IMR-90 (cell line): ENCODE results near the gene RANBP2. TPM values are rescaled to one million over a fixed set of nuclear protein-coding genes. Genes with fewer than 3 reads are reported as not detected.

Source experiments
- ATAC-seq: fragments of 200-7000 bp; cut with Tn5 transposase; 2 replicates; pipeline ENCODE4 v1.9.1; 2020; ENCODE audit warnings: low read depth, mild to moderate bottlenecking, moderate library complexity
- BruUV-seq: library from RNA; stranded (reverse); fragments of 400-500 nt; replicated peaks from 2 replicates; lab custom pipeline; 2021; lab: Mats Ljungman, UMichigan
- CTCF ChIA-PET: fragments of 300-600 bp; formaldehyde crosslinking; extraction: SDS; loops from one replicate; lab custom pipeline; 2021; ENCODE audit warnings: antibody characterized with exemption; lab: Yijun Ruan, JAX
- POLR2A ChIA-PET: fragments of 300-600 bp; sonication (Branson Sonifier 250); formaldehyde crosslinking; loops from one replicate; lab custom pipeline; 2022; ENCODE audit warnings: antibody characterized with exemption; ENCODE audit not compliant: unreplicated experiment; lab: Charles Lee
- DNase-seq: peaks from one replicate; pipeline ENCODE4 v3.0.0; 2013
- H2AFZ ChIP-seq: replicated peaks from 2 replicates; pipeline ENCODE3; 2013; ENCODE audit warnings: low read length, mild to moderate bottlenecking; ENCODE audit not compliant: poor library complexity
- H2AK5ac ChIP-seq: 2 replicates; pipeline ENCODE4 v1.6.1; 2013; ENCODE audit warnings: low read depth, low read length, inconsistent platforms
- H2AK9ac ChIP-seq: replicated peaks from 2 replicates; pipeline ENCODE3; 2013; ENCODE audit warnings: mild to moderate bottlenecking, low read depth, low read length, moderate library complexity; ENCODE audit not compliant: poor library complexity
- H2BK120ac ChIP-seq: 2 replicates; pipeline ENCODE4 v1.6.1; 2013; ENCODE audit warnings: low read depth, low read length, inconsistent platforms
- H2BK15ac ChIP-seq: 3 replicates; pipeline ENCODE4 v1.6.1; 2013; ENCODE audit warnings: low read depth, low read length, inconsistent platforms
- H2BK20ac ChIP-seq: 2 replicates; pipeline ENCODE4 v1.6.1; 2013; ENCODE audit warnings: low read depth, mild to moderate bottlenecking, inconsistent platforms, low read length, moderate library complexity
- H2BK5ac ChIP-seq: 2 replicates; pipeline ENCODE4 v1.6.1; 2013; ENCODE audit warnings: mild to moderate bottlenecking, low read depth, low read length, inconsistent platforms; ENCODE audit not compliant: poor library complexity, severe bottlenecking
- H3K14ac ChIP-seq: replicated peaks from 2 replicates; pipeline ENCODE4 v1.6.1; 2013; ENCODE audit warnings: low read depth, low read length, inconsistent platforms
- H3K18ac ChIP-seq: 2 replicates; pipeline ENCODE4 v1.6.1; 2013; ENCODE audit warnings: low read depth, low read length, control low read depth
- H3K23ac ChIP-seq: 2 replicates; pipeline ENCODE4 v1.6.1; 2013; ENCODE audit warnings: low read depth, low read length, inconsistent platforms
- H3K27ac ChIP-seq: 2 replicates; pipeline ENCODE4 v1.5.1; 2013; ENCODE audit warnings: mild to moderate bottlenecking, control low read depth, low read length; ENCODE audit not compliant: insufficient read depth
- H3K27me3 ChIP-seq: 2 replicates; pipeline ENCODE4 v1.6.1; 2013; ENCODE audit warnings: low read length; ENCODE audit not compliant: control insufficient read depth, insufficient read depth
- H3K36me3 ChIP-seq: 2 replicates; pipeline ENCODE4 v1.6.1; 2013; ENCODE audit warnings: low read length, mixed read lengths; ENCODE audit not compliant: control insufficient read depth, insufficient read depth
- H3K4ac ChIP-seq: 2 replicates; pipeline ENCODE4 v1.6.1; 2013; ENCODE audit warnings: low read depth, low read length, inconsistent platforms
- H3K4me1 ChIP-seq: 2 replicates; pipeline ENCODE4 v1.6.1; 2013; ENCODE audit warnings: low read length, mixed read lengths; ENCODE audit not compliant: control insufficient read depth, insufficient read depth
- H3K4me2 ChIP-seq: 2 replicates; pipeline ENCODE4 v1.6.1; 2013; ENCODE audit warnings: low read depth, mild to moderate bottlenecking, control low read depth, low read length, moderate library complexity
- H3K4me3 ChIP-seq: 2 replicates; pipeline ENCODE4 v1.5.1; 2013; ENCODE audit warnings: low read depth, mild to moderate bottlenecking, control low read depth, low read length, moderate library complexity; ENCODE audit not compliant: insufficient read depth
- H3K56ac ChIP-seq: 2 replicates; pipeline ENCODE4 v1.6.1; 2013; ENCODE audit warnings: low read length, inconsistent platforms; ENCODE audit not compliant: insufficient read depth; ENCODE audit errors: extremely low read depth
- H3K79me1 ChIP-seq, 2 experiments: 2 replicates each; pipeline ENCODE4 v1.6.1; 2013; ENCODE audit warnings: low read length in 2 of 2, inconsistent platforms in 1 of 2, low read depth in 1 of 2
- H3K9ac ChIP-seq: 2 replicates; pipeline ENCODE4 v1.6.1; 2013; ENCODE audit warnings: low read depth, low read length, control low read depth
- H3K9me1 ChIP-seq: 2 replicates; pipeline ENCODE4 v1.6.1; 2013; ENCODE audit warnings: low read length, inconsistent platforms; ENCODE audit not compliant: insufficient read depth
- H3K9me3 ChIP-seq: 2 replicates; pipeline ENCODE4 v1.6.1; 2013; ENCODE audit warnings: low read length; ENCODE audit not compliant: control insufficient read depth, insufficient read depth
- H4K20me1 ChIP-seq: 2 replicates; pipeline ENCODE4 v1.6.1; 2013; ENCODE audit warnings: low read length, inconsistent platforms; ENCODE audit not compliant: insufficient read depth
- H4K5ac ChIP-seq: 2 replicates; pipeline ENCODE4 v1.6.1; 2013; ENCODE audit warnings: mild to moderate bottlenecking, low read depth, low read length, control low read depth
- H4K8ac ChIP-seq, 2 experiments: 2 replicates each; pipeline ENCODE4 v1.6.1; 2013; ENCODE audit warnings: low read depth in 2 of 2, low read length in 2 of 2, control low read depth in 1 of 2, inconsistent platforms in 1 of 2
- H4K91ac ChIP-seq: 2 replicates; pipeline ENCODE4 v1.6.1; 2013; ENCODE audit warnings: low read depth, low read length, inconsistent platforms; ENCODE audit not compliant: insufficient read depth
- BHLHE40 ChIP-seq: fragments of 150-350 bp; IDR thresholded peaks from 2 replicates; pipeline ENCODE4 v1.6.1; 2016; ENCODE audit warnings: mild to moderate bottlenecking, low read depth, low read length
- CEBPB ChIP-seq: IDR thresholded peaks from 2 replicates; pipeline ENCODE4 v1.6.1; 2012; ENCODE audit warnings: low read depth, low read length, improper control_type of control experiment
- CHD1 ChIP-seq: IDR thresholded peaks from 2 replicates; pipeline ENCODE4 v1.6.1; 2012; ENCODE audit warnings: low read depth, low read length, improper control_type of control experiment
- FOS ChIP-seq: fragments of 150-350 bp; IDR thresholded peaks from 2 replicates; pipeline ENCODE4 v1.6.1; 2016; ENCODE audit warnings: low read depth, low read length
- MAFK ChIP-seq: IDR thresholded peaks from 2 replicates; pipeline ENCODE4 v1.6.1; 2012; ENCODE audit warnings: low read depth, low read length, improper control_type of control experiment
- MAZ ChIP-seq: IDR thresholded peaks from 2 replicates; pipeline ENCODE4 v1.6.1; 2012; ENCODE audit warnings: low read depth, mild to moderate bottlenecking, low read length, improper control_type of control experiment, moderate library complexity, borderline replicate concordance
- MXI1 ChIP-seq: IDR thresholded peaks from 2 replicates; pipeline ENCODE4 v1.6.1; 2012; ENCODE audit warnings: low read depth, mild to moderate bottlenecking, low read length, moderate library complexity, borderline replicate concordance
- NFE2L2 ChIP-seq: fragments of 150-350 bp; IDR thresholded peaks from 2 replicates; pipeline ENCODE4 v1.6.1; 2016; ENCODE audit warnings: low read depth, mild to moderate bottlenecking, low read length
- POLR2A ChIP-seq: IDR thresholded peaks from 2 replicates; pipeline ENCODE4 v1.6.1; 2012; ENCODE audit warnings: mild to moderate bottlenecking, low read depth, low read length
- RAD21 ChIP-seq: IDR thresholded peaks from 2 replicates; pipeline ENCODE4 v1.6.1; 2012; ENCODE audit warnings: low read length, improper control_type of control experiment
- RCOR1 ChIP-seq: IDR thresholded peaks from 2 replicates; pipeline ENCODE4 v1.6.1; 2012; ENCODE audit warnings: mild to moderate bottlenecking, low read length, improper control_type of control experiment; ENCODE audit not compliant: insufficient replicate concordance
- RFX5 ChIP-seq: IDR thresholded peaks from 2 replicates; pipeline ENCODE4 v1.8.0; 2012; ENCODE audit warnings: low read depth, mild to moderate bottlenecking, low read length, moderate library complexity
- SMC3 ChIP-seq: fragments of 150-350 bp; IDR thresholded peaks from 2 replicates; pipeline ENCODE4 v1.6.1; 2016; ENCODE audit warnings: low read depth, mild to moderate bottlenecking, antibody characterized with exemption, low read length, moderate library complexity
- USF2 ChIP-seq: fragments of 150-350 bp; IDR thresholded peaks from 2 replicates; pipeline ENCODE4 v1.6.1; 2017; ENCODE audit warnings: mild to moderate bottlenecking, antibody characterized with exemption, low read length, low read depth
- WGBS, 2 experiments: methylation state at CpG; one replicate each; pipeline versions ENCODE4 v1.1.5 to v1.1.7; 2013; ENCODE audit warnings: missing lambda C conversion rate in 2 of 2; ENCODE audit not compliant: insufficient read length in 1 of 2; ENCODE audit errors: extremely low coverage in 2 of 2; 5-methylcytosine and 5-hydroxymethylcytosine counted together
- dilution Hi-C: fragments of 300-500 bp; cut with HindIII; formaldehyde crosslinking; loops from one replicate; pipeline ENCODE4 v1.14.3; 2018; ENCODE audit warnings: low sequenced_read_pairs; ENCODE audit not compliant: unreplicated experiment
- in situ Hi-C: fragments of 300-500 bp; cut with MboI; formaldehyde crosslinking; loops from 3 replicates; pipeline ENCODE4 v1.14.3; 2019; ENCODE audit warnings: low sequenced_read_pairs, inconsistent platforms, mixed read lengths
- intact Hi-C: fragments of 100-400 bp; cut with micrococcal nuclease; formaldehyde crosslinking; loops from 2 replicates; pipeline ENCODE4 v1.10.0; 2022
- polyA plus RNA-seq, 3 experiments: library from polyadenylated mRNA; depleted of rRNA; stranded (reverse); fragments of >200 nt; gene quantifications; 2 replicates each; pipeline ENCODE4 v1.2.3, GENCODE V29; 2012; ENCODE audit warnings: low replicate concordance in 1 of 3
- total RNA-seq: library from RNA; depleted of rRNA; stranded (reverse); fragments of >200 nt; gene quantifications from 2 replicates; pipeline ENCODE4 v1.2.3, GENCODE V29; 2012
- TF ChIP-seq, protein P1 (sequence below): fragments of 150-350 bp; IDR thresholded peaks from 2 replicates; pipeline ENCODE4 v1.6.1; 2016; ENCODE audit warnings: low read depth, mild to moderate bottlenecking, low read length, moderate library complexity, borderline replicate concordance
- TF ChIP-seq, protein P2 (sequence below): conservative IDR thresholded peaks from 2 replicates; pipeline ENCODE4 v1.5.1; 2012; ENCODE audit warnings: mild to moderate bottlenecking, low read depth, low read length, improper control_type of control experiment

The RANBP2 gene
- total and polyA plus RNA-seq, 2 of the 4 experiments (the other 2 are of a cell fraction) = 9.8 to 64.9 TPM

DNA sequence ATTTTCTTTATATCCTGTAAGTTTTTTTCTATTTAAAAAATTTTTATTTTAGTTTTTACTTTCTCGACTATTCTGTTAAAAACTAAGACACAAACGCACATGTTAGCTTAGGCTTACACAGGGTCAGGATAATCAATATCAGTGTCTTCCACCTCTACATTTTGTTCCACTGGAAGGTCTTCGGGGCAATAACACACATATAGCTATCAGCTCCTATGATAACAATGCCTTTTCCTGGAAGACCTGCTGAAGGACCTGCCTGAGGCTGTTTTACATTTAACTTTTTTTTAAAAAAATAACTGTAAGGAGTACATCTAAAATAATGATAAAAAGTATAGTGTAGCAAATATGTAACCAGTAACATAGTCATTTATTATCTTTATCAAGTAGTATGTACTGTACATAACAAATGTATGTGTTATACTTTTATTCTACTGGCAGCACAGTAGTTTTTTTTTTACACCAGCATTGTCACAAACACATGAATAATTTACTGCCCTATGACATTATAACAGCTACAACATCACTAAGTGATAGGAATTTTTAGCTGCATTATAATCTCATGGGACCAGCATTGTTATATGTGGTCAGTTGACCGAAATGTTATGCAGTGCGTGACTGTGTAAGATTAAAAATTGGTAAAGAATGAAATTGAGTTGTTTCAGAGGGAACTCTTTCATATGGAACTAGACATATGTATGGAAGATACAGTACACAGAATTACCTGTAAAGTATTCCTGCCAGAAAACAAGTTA, 105.2 kb downstream of the RANBP2 start:
- ChIA-PET POLR2A (no interaction called here), CTCF (no interaction called here)
- Histone ChIP-seq H3K23ac (no peak overlapping the region), H3K27ac (no peak overlapping the region), H3K4me3 (no peak overlapping the region), H4K5ac (no peak overlapping the region), H4K91ac (no peak overlapping the region), H3K36me3 (no peaks in the 10 kb centered on the region), H2BK15ac (no peak overlapping the region), H3K18ac (no peak overlapping the region), H2BK120ac (no peak overlapping the region), H2BK5ac (no peak overlapping the region), H3K4me2 (no peak overlapping the region), H3K9ac (no peak overlapping the region), H3K9me3 (peaks cover 2% of the 10 kb centered on the region), H3K9me1 (no peaks in the 10 kb centered on the region), H4K8ac (no peak overlapping the region), H3K27me3 (no peaks in the 10 kb centered on the region), H3K14ac (no peak overlapping the region), H3K4ac (no peak overlapping the region), H2AK5ac (no peak overlapping the region), H3K79me1 (no peaks in the 10 kb centered on the region), H3K4me1 (no peaks in the 10 kb centered on the region), H2AK9ac (no peak overlapping the region), H2AFZ (no peak overlapping the region), H3K56ac (no peak overlapping the region), H2BK20ac (no peak overlapping the region), H4K20me1 (no peaks in the 10 kb centered on the region)
- no peak for TF ChIP-seq MAZ
- no peak for TF ChIP-seq FOS
- TF ChIP-seq MXI1 = no peak
- TF ChIP-seq RCOR1 = no peak
- no peak for TF ChIP-seq BHLHE40
- no peak for TF ChIP-seq NFE2L2
- no peak for TF ChIP-seq POLR2A
- no peak for TF ChIP-seq RFX5
- TF ChIP-seq, protein P1, sequence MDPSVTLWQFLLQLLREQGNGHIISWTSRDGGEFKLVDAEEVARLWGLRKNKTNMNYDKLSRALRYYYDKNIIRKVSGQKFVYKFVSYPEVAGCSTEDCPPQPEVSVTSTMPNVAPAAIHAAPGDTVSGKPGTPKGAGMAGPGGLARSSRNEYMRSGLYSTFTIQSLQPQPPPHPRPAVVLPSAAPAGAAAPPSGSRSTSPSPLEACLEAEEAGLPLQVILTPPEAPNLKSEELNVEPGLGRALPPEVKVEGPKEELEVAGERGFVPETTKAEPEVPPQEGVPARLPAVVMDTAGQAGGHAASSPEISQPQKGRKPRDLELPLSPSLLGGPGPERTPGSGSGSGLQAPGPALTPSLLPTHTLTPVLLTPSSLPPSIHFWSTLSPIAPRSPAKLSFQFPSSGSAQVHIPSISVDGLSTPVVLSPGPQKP = no peak
- no peak for TF ChIP-seq CEBPB
- no peak for TF ChIP-seq MAFK
- TF ChIP-seq USF2 = no peak
- TF ChIP-seq RAD21 = no peak
- TF ChIP-seq, protein P2, sequence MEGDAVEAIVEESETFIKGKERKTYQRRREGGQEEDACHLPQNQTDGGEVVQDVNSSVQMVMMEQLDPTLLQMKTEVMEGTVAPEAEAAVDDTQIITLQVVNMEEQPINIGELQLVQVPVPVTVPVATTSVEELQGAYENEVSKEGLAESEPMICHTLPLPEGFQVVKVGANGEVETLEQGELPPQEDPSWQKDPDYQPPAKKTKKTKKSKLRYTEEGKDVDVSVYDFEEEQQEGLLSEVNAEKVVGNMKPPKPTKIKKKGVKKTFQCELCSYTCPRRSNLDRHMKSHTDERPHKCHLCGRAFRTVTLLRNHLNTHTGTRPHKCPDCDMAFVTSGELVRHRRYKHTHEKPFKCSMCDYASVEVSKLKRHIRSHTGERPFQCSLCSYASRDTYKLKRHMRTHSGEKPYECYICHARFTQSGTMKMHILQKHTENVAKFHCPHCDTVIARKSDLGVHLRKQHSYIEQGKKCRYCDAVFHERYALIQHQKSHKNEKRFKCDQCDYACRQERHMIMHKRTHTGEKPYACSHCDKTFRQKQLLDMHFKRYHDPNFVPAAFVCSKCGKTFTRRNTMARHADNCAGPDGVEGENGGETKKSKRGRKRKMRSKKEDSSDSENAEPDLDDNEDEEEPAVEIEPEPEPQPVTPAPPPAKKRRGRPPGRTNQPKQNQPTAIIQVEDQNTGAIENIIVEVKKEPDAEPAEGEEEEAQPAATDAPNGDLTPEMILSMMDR = no peak
- no peak for TF ChIP-seq CHD1
- no peak for TF ChIP-seq SMC3
- ATAC-seq (no peak), DNase-seq (no peak)
- no TSS peak for BruUV-seq
- dilution Hi-C loops = no loop called here
- intact Hi-C loops = no loop called here
- no CpG with 5 or more reads among the region's 5 CpGs for WGBS, 2 experiments
- in situ Hi-C loops = no loop called here
